ENCODE measurements around the gene SUPT4H1. TPM values are rescaled to one million over a fixed set of nuclear protein-coding genes. Genes with fewer than 3 reads are reported as not detected.

The SUPT4H1 gene
- total and polyA plus RNA-seq, 9 of the 15 experiments (the other 6 are each of a cell fraction or from before 2014, with no cell fraction given) = 62.1 to 320 (median 117) TPM

GRCh38 chr17:58338454-58338840 lies 13.6 kb downstream of the SUPT4H1 start (continued):
- no peak; the same call in 1 of the 2 replicates for TF ChIP-seq ZBTB2 (IDR thresholded peaks at IDR 0.05)
- TF ChIP-seq, protein P1, sequence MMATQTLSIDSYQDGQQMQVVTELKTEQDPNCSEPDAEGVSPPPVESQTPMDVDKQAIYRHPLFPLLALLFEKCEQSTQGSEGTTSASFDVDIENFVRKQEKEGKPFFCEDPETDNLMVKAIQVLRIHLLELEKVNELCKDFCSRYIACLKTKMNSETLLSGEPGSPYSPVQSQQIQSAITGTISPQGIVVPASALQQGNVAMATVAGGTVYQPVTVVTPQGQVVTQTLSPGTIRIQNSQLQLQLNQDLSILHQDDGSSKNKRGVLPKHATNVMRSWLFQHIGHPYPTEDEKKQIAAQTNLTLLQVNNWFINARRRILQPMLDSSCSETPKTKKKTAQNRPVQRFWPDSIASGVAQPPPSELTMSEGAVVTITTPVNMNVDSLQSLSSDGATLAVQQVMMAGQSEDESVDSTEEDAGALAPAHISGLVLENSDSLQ (IDR thresholded peaks at IDR 0.05) = no peak
- TF ChIP-seq ZNF23 (CRISPR knock-in tag; IDR thresholded peaks at IDR 0.05) = peak; percentile 64; the same call in 1 of the 2 replicates
- TF ChIP-seq ETS2 (tag; IDR thresholded peaks at IDR 0.05; ENCODE audit: borderline replicate concordance, poor library complexity, severe bottlenecking) = no peak
- TF ChIP-seq ZNF436 (CRISPR knock-in tag; IDR thresholded peaks at IDR 0.05) = no peak
- TF ChIP-seq SMARCC2 (IDR thresholded peaks at IDR 0.05; ENCODE audit: low read depth) = no peak
- TF ChIP-seq, protein P2, sequence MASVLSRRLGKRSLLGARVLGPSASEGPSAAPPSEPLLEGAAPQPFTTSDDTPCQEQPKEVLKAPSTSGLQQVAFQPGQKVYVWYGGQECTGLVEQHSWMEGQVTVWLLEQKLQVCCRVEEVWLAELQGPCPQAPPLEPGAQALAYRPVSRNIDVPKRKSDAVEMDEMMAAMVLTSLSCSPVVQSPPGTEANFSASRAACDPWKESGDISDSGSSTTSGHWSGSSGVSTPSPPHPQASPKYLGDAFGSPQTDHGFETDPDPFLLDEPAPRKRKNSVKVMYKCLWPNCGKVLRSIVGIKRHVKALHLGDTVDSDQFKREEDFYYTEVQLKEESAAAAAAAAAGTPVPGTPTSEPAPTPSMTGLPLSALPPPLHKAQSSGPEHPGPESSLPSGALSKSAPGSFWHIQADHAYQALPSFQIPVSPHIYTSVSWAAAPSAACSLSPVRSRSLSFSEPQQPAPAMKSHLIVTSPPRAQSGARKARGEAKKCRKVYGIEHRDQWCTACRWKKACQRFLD (CRISPR knock-in tag; IDR thresholded peaks at IDR 0.05) = no peak
- no peak for TF ChIP-seq ETV5 (CRISPR knock-in tag; IDR thresholded peaks at IDR 0.05; ENCODE audit: low read depth)
- no peak for TF ChIP-seq ZC3H8 (IDR thresholded peaks at IDR 0.05)
- no peak for TF ChIP-seq ATF4 (CRISPR knock-in tag; IDR thresholded peaks at IDR 0.05)
- TF ChIP-seq YY1 (IDR thresholded peaks at IDR 0.05; ENCODE audit: borderline replicate concordance in 1 of 3, control insufficient read depth in 1 of 3, extremely low read depth in 1 of 3, insufficient read depth in 3 of 3, insufficient read length in 1 of 3, insufficient replicate concordance in 2 of 3, low read depth in 1 of 3, low read length in 2 of 3) = no peak
- TF ChIP-seq ZNF764 (CRISPR knock-in tag; IDR thresholded peaks at IDR 0.05; ENCODE audit: low read depth) = 0 out of 2 replicates have a peak, but pooled peaks have one; percentile 33
- no peak for TF ChIP-seq ZNF561 (CRISPR knock-in tag; conservative IDR thresholded peaks at IDR 0.05)
- TF ChIP-seq ZNF184 (CRISPR knock-in tag; IDR thresholded peaks at IDR 0.05) = no peak
- 0 out of 2 replicates have a peak, but pooled peaks have one; percentile 37 for TF ChIP-seq MYC (IDR thresholded peaks at IDR 0.05; ENCODE audit: low read depth, low read length)
- TF ChIP-seq MYC (CRISPR knock-in tag; IDR thresholded peaks at IDR 0.05; ENCODE audit: borderline replicate concordance, low read depth) = no peak
- peak; percentile 17 for TF ChIP-seq ASH1L (IDR thresholded peaks at IDR 0.05; ENCODE audit: borderline replicate concordance, low read depth, partially characterized antibody)
- no peak for TF ChIP-seq NR2C2 (CRISPR knock-in tag; IDR thresholded peaks at IDR 0.05)
- 0 out of 2 replicates have a peak, but pooled peaks have one; percentile 23 for TF ChIP-seq NR2C2 (tag; IDR thresholded peaks at IDR 0.05)
- no peak for TF ChIP-seq CBX8 (IDR thresholded peaks at IDR 0.05; ENCODE audit: borderline replicate concordance, extremely low read depth, low read depth, low read length, poor library complexity, severe bottlenecking)
- no peak for TF ChIP-seq GATAD2A (IDR thresholded peaks at IDR 0.05)
- TF ChIP-seq FOSL1 (tag; conservative IDR thresholded peaks at IDR 0.05) = no peak
- TF ChIP-seq SMAD4 (CRISPR knock-in tag; conservative IDR thresholded peaks at IDR 0.05) = no peak
- no peak for TF ChIP-seq DNMT1 (IDR thresholded peaks at IDR 0.05)
- no peak for TF ChIP-seq ZFPM2 (CRISPR knock-in tag; IDR thresholded peaks at IDR 0.05)
